ENCODE measurements around the gene TMED9. TPM values are rescaled to one million over a fixed set of nuclear protein-coding genes. Genes with fewer than 3 reads are reported as not detected.
"Not testable (repeated sequence)": the region's sequence is repeated elsewhere in the genome, so short reads cannot be mapped to it uniquely, and the experiment has no call there.

Gene TMED9
- total and polyA plus RNA-seq, 8 donors = 99.1 to 167 (median 112) TPM

GRCh38 chr5:177557041-177557647 is 34.9 kb upstream of the TMED9 start:
- Histone ChIP-seq H3K4me3 (no peak overlapping the region), H3K36me3 (no peaks in the 10 kb centered on the region), H3K9me3 (no peaks in the 10 kb centered on the region), H3K4me1 (peaks cover 0 to 9% (median 0%) of the 10 kb centered on the region in 3 donors), H3K27me3 (no peaks in the 10 kb centered on the region), H3K27ac (no peak overlapping the region)
- TF ChIP-seq CTCF (IDR thresholded peaks at IDR 0.05) = no peak
- ATAC-seq (no peak), DNase-seq (no peak), FAIRE-seq (no peak)
- intact Hi-C loops (cut with DNase I) = no loop called here
- 73 to 76% methylated on average over 4 of the region's 4 CpGs for WGBS, 2 donors

- Histone ChIP-seq H3K9me3 (no peaks in the 10 kb centered on the region), H3K4me3 (no peak overlapping the region), H3K36me3 (no peaks in the 10 kb centered on the region), H3K4me1 (peaks cover 0 to 4% (median 0%) of the 10 kb centered on the region in 3 donors), H3K27me3 (no peaks in the 10 kb centered on the region), H3K27ac (no peak overlapping the region)
- WGBS, 2 donors = 85 to 89% methylated on average over 5 of the region's 5 CpGs
- intact Hi-C loops (cut with DNase I) = no loop called here
- FAIRE-seq (no peak), ATAC-seq (no peak), DNase-seq (no peak)
- TF ChIP-seq CTCF (IDR thresholded peaks at IDR 0.05) = no peak
Observed at GRCh38 chr5:177557796-177558195, 34.2 kb upstream of the TMED9 start.

- intact Hi-C loops (cut with DNase I); ATAC-seq; FAIRE-seq: not testable (repeated sequence)
Observed at GRCh38 chr5:177559446-177559941, 32.5 kb upstream of the TMED9 start.

GRCh38 chr5:177565046-177565445 is 27.0 kb upstream of the TMED9 start:
- no peak for DNase-seq
- no peaks in the 10 kb centered on the region for H3K27me3 ChIP-seq
- no peaks in the 10 kb centered on the region for H3K4me1 ChIP-seq
- WGBS, 2 donors = 78 to 84% methylated on average over 8 of the region's 8 CpGs
- H3K4me3 ChIP-seq = no peak overlapping the region
- TF ChIP-seq CTCF (IDR thresholded peaks at IDR 0.05) = no peak
- H3K36me3 ChIP-seq = no peaks in the 10 kb centered on the region
- no peak for FAIRE-seq
- H3K27ac ChIP-seq = no peak overlapping the region
- no peaks in the 10 kb centered on the region for H3K9me3 ChIP-seq
- no peak for ATAC-seq
- intact Hi-C loops (cut with DNase I) = no loop called here

More at GRCh38 chr5:177559446-177559941, 32.5 kb upstream of the TMED9 start:
- H3K36me3 ChIP-seq, H3K27ac ChIP-seq, H3K4me3 ChIP-seq, H3K4me1 ChIP-seq, H3K9me3 ChIP-seq, H3K27me3 ChIP-seq, DNase-seq: not testable (repeated sequence)
- WGBS, 2 donors = 49 to 51% methylated on average over 8 of the region's 8 CpGs

- DNase-seq = no peak
- no peak for TF ChIP-seq CTCF (IDR thresholded peaks at IDR 0.05)
- no peaks in the 10 kb centered on the region for H3K9me3 ChIP-seq
- H3K4me1 ChIP-seq = no peaks in the 10 kb centered on the region
- no peak for ATAC-seq
- H3K4me3 ChIP-seq = no peak overlapping the region
- H3K27ac ChIP-seq = no peak overlapping the region
- FAIRE-seq = no peak
- WGBS, 2 donors = 79 to 81% methylated on average over 7 of the region's 7 CpGs
- H3K36me3 ChIP-seq = no peaks in the 10 kb centered on the region
- intact Hi-C loops (cut with DNase I) = no loop called here
- no peaks in the 10 kb centered on the region for H3K27me3 ChIP-seq
Observed at GRCh38 chr5:177568326-177568725, 23.7 kb upstream of the TMED9 start.
